PC-9 (cell line): ENCODE results near the gene DUOXA1. TPM values are rescaled to one million over a fixed set of nuclear protein-coding genes. Genes with fewer than 3 reads are reported as not detected.
"Not testable (repeated sequence)": the region's sequence is repeated elsewhere in the genome, so short reads cannot be mapped to it uniquely, and the experiment has no call there.

Source experiments
- BruUV-seq: library from RNA; stranded (reverse); fragments of 400-500 nt; replicated peaks from 2 replicates; lab custom pipeline; 2021; lab: Mats Ljungman, UMichigan
- CTCF ChIA-PET: fragments of 300-600 bp; sonication (Branson Sonifier 250); formaldehyde crosslinking; loops from one replicate; lab custom pipeline; 2022; ENCODE audit warnings: antibody characterized with exemption; lab: Charles Lee
- POLR2A ChIA-PET: fragments of 300-600 bp; sonication (Branson Sonifier 250); formaldehyde crosslinking; loops from one replicate; lab custom pipeline; 2022; ENCODE audit warnings: antibody characterized with exemption; ENCODE audit not compliant: unreplicated experiment; lab: Charles Lee
- DNase-seq, 2 experiments: peaks; one replicate each; pipeline versions ENCODE4 v3.0.0 to v3.0.0-alpha.2; 2015 to 2022; ENCODE audit warnings: mixed read lengths in 1 of 2
- H2AFZ ChIP-seq: fragments of 200-600 bp; sonication (generic); 2 replicates; pipeline ENCODE4 v1.8.1; 2017; ENCODE audit warnings: antibody characterized with exemption
- H3F3A ChIP-seq: fragments of 200-600 bp; sonication (generic); 2 replicates; pipeline ENCODE4 v1.8.1; 2017; ENCODE audit warnings: antibody characterized with exemption, mild to moderate bottlenecking, low read depth; ENCODE audit not compliant: insufficient read depth
- H3K27ac ChIP-seq: fragments of 200-600 bp; sonication (generic); 2 replicates; pipeline ENCODE4 v1.6.1; 2016; ENCODE audit warnings: mixed run types
- H3K27me3 ChIP-seq: fragments of 200-600 bp; sonication (generic); 2 replicates; pipeline ENCODE4 v1.6.1; 2016; ENCODE audit warnings: low read depth, mixed run types; ENCODE audit not compliant: insufficient read depth
- H3K36me3 ChIP-seq: fragments of 200-600 bp; sonication (generic); 2 replicates; pipeline ENCODE4 v1.6.1; 2016; ENCODE audit warnings: low read depth, mixed run types
- H3K4me1 ChIP-seq: fragments of 200-600 bp; sonication (generic); replicated peaks from 2 replicates; pipeline ENCODE4 v1.6.1; 2016; ENCODE audit warnings: mixed run types; ENCODE audit not compliant: insufficient read depth
- H3K4me2 ChIP-seq: fragments of 200-600 bp; sonication (generic); 2 replicates; pipeline ENCODE4 v1.6.1; 2017; ENCODE audit warnings: mixed run types
- H3K4me3 ChIP-seq: fragments of 200-600 bp; sonication (generic); 2 replicates; pipeline ENCODE4 v1.6.1; 2016; ENCODE audit warnings: mixed run types
- H3K79me2 ChIP-seq: fragments of 200-600 bp; sonication (generic); 2 replicates; pipeline ENCODE4 v1.6.1; 2017; ENCODE audit warnings: low read depth, mixed run types
- H3K9me2 ChIP-seq: fragments of 200-600 bp; sonication (generic); 2 replicates; pipeline ENCODE4 v1.8.1; 2017; ENCODE audit warnings: mild to moderate bottlenecking; ENCODE audit not compliant: insufficient read depth
- H3K9me3 ChIP-seq: fragments of 200-600 bp; sonication (generic); 2 replicates; pipeline ENCODE4 v1.8.1; 2016; ENCODE audit warnings: low read depth; ENCODE audit not compliant: insufficient read depth
- H4K20me1 ChIP-seq: fragments of 200-600 bp; sonication (generic); 2 replicates; pipeline ENCODE4 v1.8.1; 2017; ENCODE audit not compliant: insufficient read depth
- CTCF ChIP-seq: fragments of 200-600 bp; sonication (generic); conservative IDR thresholded peaks from 2 replicates; pipeline ENCODE4 v1.6.1; 2017; ENCODE audit warnings: mixed run types, antibody characterized with exemption, mild to moderate bottlenecking, moderate library complexity
- EZH2 ChIP-seq: fragments of 200-600 bp; sonication (generic); IDR thresholded peaks from 2 replicates; pipeline ENCODE4 v1.8.0; 2017; ENCODE audit warnings: antibody characterized with exemption, low read depth
- intact Hi-C: fragments of 100-400 bp; cut with micrococcal nuclease; formaldehyde crosslinking; loops from one replicate; pipeline ENCODE4 v1.10.0; 2022; ENCODE audit not compliant: unreplicated experiment
- total RNA-seq: library from RNA; stranded (reverse); gene quantifications from 2 replicates; pipeline ENCODE4 v1.2.3, GENCODE V29; 2021

The DUOXA1 gene
- total RNA-seq, 1 experiment from 2014 or later, result 0.33 TPM

GRCh38 chr15:45136378-45136764, 6.7 kb upstream of the DUOXA1 start:
- no TSS peak for BruUV-seq
- intact Hi-C loops, result no loop called here
- Histone ChIP-seq H3K27ac (no peak overlapping the region), H2AFZ (no peak overlapping the region), H3K9me2 (no peaks in the 10 kb centered on the region), H3K27me3 (no peaks in the 10 kb centered on the region), H4K20me1 (no peaks in the 10 kb centered on the region), H3K4me3 (no peak overlapping the region), H3K79me2 (no peaks in the 10 kb centered on the region), H3K4me1 (no peaks in the 10 kb centered on the region), H3K36me3 (no peaks in the 10 kb centered on the region), H3F3A (no peaks in the 10 kb centered on the region), H3K4me2 (no peak overlapping the region), H3K9me3 (no peaks in the 10 kb centered on the region)
- no peak for DNase-seq
- TF ChIP-seq EZH2 (no peak), CTCF (no peak)
- POLR2A ChIA-PET, result no interaction called here
- CTCF ChIA-PET, result no interaction called here

GRCh38 chr15:45135705-45136377, 6.2 kb upstream of the DUOXA1 start:
- H4K20me1 ChIP-seq, CTCF ChIA-PET, intact Hi-C loops, H3K4me2 ChIP-seq, H3K36me3 ChIP-seq, BruUV-seq, H3K9me3 ChIP-seq, H3F3A ChIP-seq, H3K79me2 ChIP-seq, H2AFZ ChIP-seq, H3K4me1 ChIP-seq, H3K9me2 ChIP-seq, DNase-seq, H3K27me3 ChIP-seq, POLR2A ChIA-PET, H3K27ac ChIP-seq, H3K4me3 ChIP-seq: not testable (repeated sequence)

GRCh38 chr15:45134682-45135604, 5.3 kb upstream of the DUOXA1 start:
- intact Hi-C loops, result no loop called here
- no peak overlapping the region for H3K27ac ChIP-seq
- no peak overlapping the region for H3K4me3 ChIP-seq
- CTCF ChIA-PET, result no interaction called here
- H3K27me3 ChIP-seq, result no peaks in the 10 kb centered on the region
- H3K9me2 ChIP-seq, result no peaks in the 10 kb centered on the region
- POLR2A ChIA-PET, result no interaction called here
- no peak for TF ChIP-seq EZH2
- TF ChIP-seq CTCF, result no peak
- H3K36me3 ChIP-seq, result no peaks in the 10 kb centered on the region
- H3K4me2 ChIP-seq, result no peak overlapping the region
- H3K9me3 ChIP-seq, result no peaks in the 10 kb centered on the region
- no peaks in the 10 kb centered on the region for H3K79me2 ChIP-seq
- no peaks in the 10 kb centered on the region for H3F3A ChIP-seq
- no peaks in the 10 kb centered on the region for H3K4me1 ChIP-seq
- no TSS peak for BruUV-seq
- no peak for DNase-seq
- H2AFZ ChIP-seq, result no peak overlapping the region
- H4K20me1 ChIP-seq, result no peaks in the 10 kb centered on the region
